Measurements from ENCODE around the gene TMEM229B. TPM values are rescaled to one million over a fixed set of nuclear protein-coding genes. Genes with fewer than 3 reads are reported as not detected.

TMEM229B gene
- total RNA-seq, 2 experiments from 2014 or later, result 3.9 to 11.7 TPM

DNA sequence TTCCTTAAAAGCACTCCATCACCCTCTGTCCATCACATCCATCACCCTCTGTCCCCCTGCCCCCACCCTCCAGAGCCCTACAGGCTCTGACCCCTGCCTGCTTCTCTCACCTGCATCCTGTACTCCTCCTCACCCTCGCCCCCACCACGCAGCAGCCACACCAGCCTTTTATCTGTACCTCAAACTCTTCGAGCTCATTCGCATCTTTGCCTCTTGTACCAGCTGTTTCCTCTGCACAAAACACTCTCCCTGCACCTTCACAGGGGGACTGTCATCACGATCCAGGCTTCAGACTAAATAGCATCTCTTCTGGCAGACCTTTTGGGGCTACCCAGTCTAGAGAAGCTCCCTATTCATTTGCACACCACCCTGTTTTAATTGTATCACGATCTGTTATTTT is 24.1 kb downstream of the TMEM229B start:
- intact Hi-C loops (cut with micrococcal nuclease; ENCODE audit: unreplicated experiment), result no loop called here
- no peaks in the 10 kb centered on the region for H3K9me2 ChIP-seq (ENCODE audit: insufficient read depth, low read length)
- no peaks in the 10 kb centered on the region for H3K4me1 ChIP-seq (ENCODE audit: insufficient read depth, low read length, poor library complexity, severe bottlenecking)
- no peaks in the 10 kb centered on the region for H3K9me3 ChIP-seq (ENCODE audit: low read length)
- TF ChIP-seq EZH2phosphoT487 (IDR thresholded peaks at IDR 0.05; ENCODE audit: borderline replicate concordance, low read depth, low read length), result no peak
- TF ChIP-seq, protein P1, sequence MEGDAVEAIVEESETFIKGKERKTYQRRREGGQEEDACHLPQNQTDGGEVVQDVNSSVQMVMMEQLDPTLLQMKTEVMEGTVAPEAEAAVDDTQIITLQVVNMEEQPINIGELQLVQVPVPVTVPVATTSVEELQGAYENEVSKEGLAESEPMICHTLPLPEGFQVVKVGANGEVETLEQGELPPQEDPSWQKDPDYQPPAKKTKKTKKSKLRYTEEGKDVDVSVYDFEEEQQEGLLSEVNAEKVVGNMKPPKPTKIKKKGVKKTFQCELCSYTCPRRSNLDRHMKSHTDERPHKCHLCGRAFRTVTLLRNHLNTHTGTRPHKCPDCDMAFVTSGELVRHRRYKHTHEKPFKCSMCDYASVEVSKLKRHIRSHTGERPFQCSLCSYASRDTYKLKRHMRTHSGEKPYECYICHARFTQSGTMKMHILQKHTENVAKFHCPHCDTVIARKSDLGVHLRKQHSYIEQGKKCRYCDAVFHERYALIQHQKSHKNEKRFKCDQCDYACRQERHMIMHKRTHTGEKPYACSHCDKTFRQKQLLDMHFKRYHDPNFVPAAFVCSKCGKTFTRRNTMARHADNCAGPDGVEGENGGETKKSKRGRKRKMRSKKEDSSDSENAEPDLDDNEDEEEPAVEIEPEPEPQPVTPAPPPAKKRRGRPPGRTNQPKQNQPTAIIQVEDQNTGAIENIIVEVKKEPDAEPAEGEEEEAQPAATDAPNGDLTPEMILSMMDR (conservative IDR thresholded peaks at IDR 0.05; ENCODE audit: low read length), result no peak
- ChIA-PET POLR2A (interaction anchor here (1.2 kb wide), 1 partner anchor 62 kb away, joined by 3 read pairs; no protein-coding TSS in a partner anchor), CTCF (ENCODE audit: unreplicated experiment) (interaction anchor here (0.6 kb wide), 1 partner anchor 14 kb away, joined by 3 read pairs; no protein-coding TSS in a partner anchor)
- no peak overlapping the region for H3K4me3 ChIP-seq (ENCODE audit: low read depth, low read length, poor library complexity, severe bottlenecking)
- no peak for DNase-seq (ENCODE audit: low spot score)
- H2AFZ ChIP-seq (ENCODE audit: low read length), result no peak overlapping the region
- H3K79me2 ChIP-seq (ENCODE audit: insufficient read depth, low read depth, low read length), result no peaks in the 10 kb centered on the region
- H3K4me2 ChIP-seq (ENCODE audit: low read length), result no peak overlapping the region
- no peaks in the 10 kb centered on the region for H3K36me3 ChIP-seq (ENCODE audit: insufficient read depth, low read length)
- BruUV-seq (replicated peaks), result no TSS peak
- H4K20me1 ChIP-seq (ENCODE audit: insufficient read depth, low read length), result no peaks in the 10 kb centered on the region
- H3K27ac ChIP-seq (ENCODE audit: low read depth, low read length, poor library complexity, severe bottlenecking), result no peak overlapping the region

- H3K9me2 ChIP-seq (ENCODE audit: insufficient read depth, low read length), result no peaks in the 10 kb centered on the region
- H3K36me3 ChIP-seq (ENCODE audit: insufficient read depth, low read length), result no peaks in the 10 kb centered on the region
- H3K4me2 ChIP-seq (ENCODE audit: low read length), result no peak overlapping the region
- intact Hi-C loops (cut with micrococcal nuclease; ENCODE audit: unreplicated experiment), result no loop called here
- H3K79me2 ChIP-seq (ENCODE audit: insufficient read depth, low read depth, low read length), result no peaks in the 10 kb centered on the region
- TF ChIP-seq, protein P1 (conservative IDR thresholded peaks at IDR 0.05; ENCODE audit: low read length), result no peak
- no peak for TF ChIP-seq EZH2phosphoT487 (IDR thresholded peaks at IDR 0.05; ENCODE audit: borderline replicate concordance, low read depth, low read length)
- no peak overlapping the region for H3K4me3 ChIP-seq (ENCODE audit: low read depth, low read length, poor library complexity, severe bottlenecking)
- no peaks in the 10 kb centered on the region for H3K9me3 ChIP-seq (ENCODE audit: low read length)
- H3K27ac ChIP-seq (ENCODE audit: low read depth, low read length, poor library complexity, severe bottlenecking), result no peak overlapping the region
- no peaks in the 10 kb centered on the region for H3K4me1 ChIP-seq (ENCODE audit: insufficient read depth, low read length, poor library complexity, severe bottlenecking)
- ChIA-PET CTCF (ENCODE audit: unreplicated experiment) (interaction anchor here (0.6 kb wide), 1 partner anchor 15 kb away, joined by 3 read pairs; no protein-coding TSS in a partner anchor), POLR2A (interaction anchor here (0.6 kb wide), 1 partner anchor 80 kb away, joined by 3 read pairs; no protein-coding TSS in a partner anchor)
- BruUV-seq (replicated peaks), result no TSS peak
- DNase-seq (ENCODE audit: low spot score), result no peak
- H2AFZ ChIP-seq (ENCODE audit: low read length), result no peak overlapping the region
- no peaks in the 10 kb centered on the region for H4K20me1 ChIP-seq (ENCODE audit: insufficient read depth, low read length)
Measured at GRCh38 chr14:67463900-67464299, 24.6 kb downstream of the TMEM229B start.

GRCh38 chr14:67461996-67462395 is 26.5 kb downstream of the TMEM229B start:
- no peaks in the 10 kb centered on the region for H3K79me2 ChIP-seq (ENCODE audit: insufficient read depth, low read depth, low read length)
- H2AFZ ChIP-seq (ENCODE audit: low read length), result no peak overlapping the region
- no peaks in the 10 kb centered on the region for H3K4me1 ChIP-seq (ENCODE audit: insufficient read depth, low read length, poor library complexity, severe bottlenecking)
- H3K36me3 ChIP-seq (ENCODE audit: insufficient read depth, low read length), result no peaks in the 10 kb centered on the region
- POLR2A ChIA-PET, result no interaction called here
- no peaks in the 10 kb centered on the region for H3K9me3 ChIP-seq (ENCODE audit: low read length)
- H3K9me2 ChIP-seq (ENCODE audit: insufficient read depth, low read length), result no peaks in the 10 kb centered on the region
- H3K4me2 ChIP-seq (ENCODE audit: low read length), result no peak overlapping the region
- TF ChIP-seq EZH2phosphoT487 (IDR thresholded peaks at IDR 0.05; ENCODE audit: borderline replicate concordance, low read depth, low read length), result no peak
- TF ChIP-seq, protein P1 (conservative IDR thresholded peaks at IDR 0.05; ENCODE audit: low read length), result no peak
- CTCF ChIA-PET (ENCODE audit: unreplicated experiment), result no interaction called here
- no peak overlapping the region for H3K4me3 ChIP-seq (ENCODE audit: low read depth, low read length, poor library complexity, severe bottlenecking)
- intact Hi-C loops (cut with micrococcal nuclease; ENCODE audit: unreplicated experiment), result no loop called here
- no peaks in the 10 kb centered on the region for H4K20me1 ChIP-seq (ENCODE audit: insufficient read depth, low read length)
- no peak for DNase-seq (ENCODE audit: low spot score)
- no peak overlapping the region for H3K27ac ChIP-seq (ENCODE audit: low read depth, low read length, poor library complexity, severe bottlenecking)
- no TSS peak for BruUV-seq (replicated peaks)

Data from OCI-LY7 (cell line).